Fibroblast of the conjunctiva (primary cell): ENCODE results near the gene USP25.

Experiments used
- DNase-seq: peaks from one replicate; pipeline ENCODE4 v3.0.0-alpha.2; 2010; ENCODE audit warnings: low read depth

USP25 gene

DNA sequence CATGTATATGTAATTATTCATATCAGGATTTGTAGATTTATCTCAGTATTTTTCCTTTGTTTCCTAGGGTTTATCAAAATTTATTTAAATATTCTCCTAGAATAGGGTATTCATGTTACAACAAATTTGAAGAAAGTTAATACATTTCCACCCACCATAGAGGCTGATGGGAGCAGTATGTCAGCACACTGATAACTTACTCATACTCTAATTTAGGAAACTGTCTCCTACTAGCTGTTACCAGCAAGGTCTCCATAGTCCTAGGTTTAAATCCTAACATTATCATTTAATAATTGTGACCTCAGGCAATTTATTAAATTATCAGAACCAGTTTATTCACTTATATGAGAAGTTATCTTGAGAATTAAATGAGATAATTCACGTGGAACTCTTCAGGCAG, 127.0 kb downstream of the USP25 start:
- DNase-seq = no peak

DNA sequence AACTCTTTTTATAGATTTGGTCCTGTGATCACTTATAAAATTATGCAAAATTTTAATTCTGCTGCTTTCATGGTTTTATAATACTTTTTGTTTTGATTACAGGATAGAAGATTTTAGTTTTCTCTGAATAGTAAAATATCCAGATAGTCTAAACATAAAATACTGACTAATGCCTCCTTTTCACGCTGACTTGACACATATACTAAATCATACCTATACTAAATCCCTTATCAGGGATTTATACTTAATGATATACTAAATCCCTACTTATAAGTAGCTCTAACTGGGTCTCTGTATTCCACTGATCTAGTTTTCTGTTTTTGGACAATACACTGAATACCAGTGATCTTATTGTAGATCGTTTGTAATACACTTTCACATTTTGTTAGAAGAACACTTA, 128.0 kb downstream of the USP25 start:
- no peak for DNase-seq

DNA sequence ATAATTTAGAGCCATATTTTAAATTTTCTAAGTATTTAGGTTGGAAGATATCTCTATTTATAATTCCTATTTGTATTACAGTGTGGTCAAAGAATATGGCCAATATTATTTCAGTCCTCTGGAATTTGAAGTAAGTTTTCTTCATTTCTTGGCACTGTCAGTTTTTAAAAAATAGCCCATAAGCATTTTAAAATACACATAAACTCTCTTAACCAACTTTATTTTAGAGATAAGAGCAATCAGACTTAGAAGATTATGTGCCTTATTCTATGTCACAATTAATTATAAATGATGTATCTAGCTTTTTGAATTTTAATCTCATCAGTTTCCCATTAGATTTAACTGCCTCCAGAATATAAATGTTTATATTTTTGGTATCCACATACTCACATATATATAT, 130.8 kb downstream of the USP25 start:
- DNase-seq = no peak

DNA sequence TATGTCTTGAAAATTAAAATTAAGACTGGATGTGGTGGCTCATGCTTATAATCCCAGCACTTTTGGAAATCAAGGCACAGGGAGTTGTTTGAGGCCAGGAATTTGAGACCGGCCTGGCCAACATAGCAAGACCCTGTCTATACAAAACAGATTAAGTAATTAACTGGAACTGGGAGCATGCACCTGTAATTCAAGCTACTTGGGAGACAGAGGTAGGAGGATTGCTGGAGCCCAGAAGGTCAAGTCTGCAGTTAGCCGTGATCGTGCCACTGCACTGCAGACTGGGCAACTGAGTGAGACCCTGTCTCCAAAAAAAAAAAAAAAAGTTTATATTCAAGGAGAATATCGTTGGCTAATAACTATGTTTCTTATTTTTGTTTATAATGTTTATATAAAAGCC, 139.2 kb downstream of the USP25 start:
- DNase-seq = no peak

DNA sequence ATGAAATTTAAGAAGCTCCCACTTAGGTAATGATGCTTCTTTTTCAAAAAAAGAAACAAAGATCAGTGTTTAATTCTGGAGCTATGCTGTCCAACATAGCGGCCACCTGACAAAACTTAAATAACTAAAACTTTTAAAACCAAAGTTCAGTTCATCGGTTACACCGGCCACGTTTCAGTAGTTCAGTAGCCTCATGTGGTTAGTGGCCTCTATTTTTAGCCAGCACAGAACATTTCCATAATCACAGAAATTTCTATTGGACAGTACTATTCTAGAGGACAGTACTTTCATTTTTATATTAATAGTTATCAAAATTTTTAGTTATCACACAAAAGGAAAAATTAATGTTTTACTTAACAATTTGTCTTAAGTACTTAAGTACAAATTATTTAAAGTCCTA, 141.0 kb downstream of the USP25 start:
- no peak for DNase-seq

DNA sequence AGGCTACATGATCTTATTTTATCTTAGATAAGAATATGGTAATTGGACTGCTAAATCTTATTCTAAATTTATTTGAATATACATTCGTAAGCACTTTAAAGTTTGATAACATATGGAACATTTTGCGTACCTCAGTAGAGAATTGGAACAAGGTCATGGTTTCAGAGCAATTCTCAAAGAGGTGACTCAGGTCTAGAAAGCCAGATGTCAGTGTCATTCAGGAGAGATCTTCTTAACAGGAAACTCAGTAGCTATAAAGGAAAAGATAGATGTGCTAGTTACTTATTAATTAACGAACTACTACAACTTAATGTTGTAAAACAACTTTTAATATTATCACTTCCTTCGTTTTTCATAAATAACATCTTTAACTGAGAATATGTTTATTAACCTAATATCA, 142.5 kb downstream of the USP25 start:
- DNase-seq = no peak

DNA sequence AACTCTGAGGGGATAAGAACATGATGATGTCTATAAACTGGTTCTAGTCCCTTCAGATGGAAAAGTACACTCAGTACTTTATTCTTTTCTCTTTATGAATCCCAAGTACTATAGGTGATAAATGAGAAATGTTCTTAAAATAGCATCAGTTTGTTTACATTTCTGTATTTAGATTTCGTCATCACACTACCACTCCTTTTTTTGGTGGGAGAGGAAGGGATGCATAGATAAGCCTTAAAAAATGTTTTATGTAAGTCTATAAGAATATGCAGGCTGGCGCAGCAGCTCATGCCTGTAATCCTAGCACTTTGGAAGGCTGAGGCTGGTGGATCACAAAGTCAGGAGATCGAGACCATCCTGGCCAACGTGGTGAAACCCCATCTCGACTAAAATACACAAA, 144.8 kb downstream of the USP25 start:
- no peak for DNase-seq

DNA sequence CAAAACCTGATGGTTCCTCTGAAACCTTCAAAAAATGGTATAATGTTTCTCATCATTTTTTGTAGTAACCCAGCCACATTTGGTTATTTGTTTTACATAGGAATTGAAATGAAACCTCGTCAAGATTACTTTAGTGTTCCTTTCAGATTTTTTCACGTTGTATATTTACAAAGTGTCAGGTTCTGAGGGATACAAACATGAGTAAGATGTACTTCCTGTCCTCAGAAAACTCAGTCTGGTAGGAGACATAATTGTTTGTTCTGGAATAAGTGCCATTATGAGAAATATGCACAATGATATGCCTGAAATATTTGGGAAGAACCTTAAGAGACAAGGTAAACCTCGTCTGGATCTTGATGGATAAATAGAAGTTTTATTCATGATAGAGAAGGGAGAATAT, 145.5 kb downstream of the USP25 start:
- DNase-seq = no peak

DNA sequence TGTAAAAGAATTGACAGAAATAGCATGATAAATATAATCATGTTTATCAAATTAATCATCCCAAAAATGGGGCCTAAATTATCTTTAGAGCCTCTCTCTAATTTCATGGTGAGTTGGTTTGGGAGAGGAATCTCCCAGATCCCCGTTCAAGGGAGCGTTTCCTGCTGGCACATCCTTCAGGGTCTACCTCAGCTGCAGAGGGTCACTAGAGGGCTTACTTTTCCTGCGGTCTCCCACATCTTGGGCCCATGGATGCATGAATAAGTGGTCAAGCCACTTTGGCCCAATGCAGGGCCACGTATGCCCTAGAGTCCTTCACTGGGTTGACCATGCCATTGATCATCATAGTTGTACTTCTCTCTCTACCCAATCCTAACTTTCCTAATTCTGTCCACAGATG, 164.1 kb downstream of the USP25 start:
- no peak for DNase-seq

DNA sequence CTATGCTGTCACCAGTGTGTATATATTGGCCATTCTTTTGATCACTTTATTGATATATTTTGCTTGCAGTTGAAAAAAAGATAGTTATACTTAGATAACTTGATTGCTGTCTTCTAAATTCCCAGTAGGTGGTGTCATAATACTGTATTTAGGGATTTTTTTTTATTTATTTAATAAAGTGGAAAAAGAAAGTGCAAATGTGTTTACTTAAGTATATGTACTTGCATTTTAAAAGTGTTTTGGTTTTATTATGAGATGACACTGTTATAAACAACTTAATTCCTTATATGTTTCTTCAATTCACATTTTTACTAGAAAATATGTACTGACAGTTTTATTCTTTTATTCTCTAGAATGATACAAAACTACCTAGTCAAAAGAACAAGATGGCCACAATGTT, 164.8 kb downstream of the USP25 start:
- no peak for DNase-seq

DNA sequence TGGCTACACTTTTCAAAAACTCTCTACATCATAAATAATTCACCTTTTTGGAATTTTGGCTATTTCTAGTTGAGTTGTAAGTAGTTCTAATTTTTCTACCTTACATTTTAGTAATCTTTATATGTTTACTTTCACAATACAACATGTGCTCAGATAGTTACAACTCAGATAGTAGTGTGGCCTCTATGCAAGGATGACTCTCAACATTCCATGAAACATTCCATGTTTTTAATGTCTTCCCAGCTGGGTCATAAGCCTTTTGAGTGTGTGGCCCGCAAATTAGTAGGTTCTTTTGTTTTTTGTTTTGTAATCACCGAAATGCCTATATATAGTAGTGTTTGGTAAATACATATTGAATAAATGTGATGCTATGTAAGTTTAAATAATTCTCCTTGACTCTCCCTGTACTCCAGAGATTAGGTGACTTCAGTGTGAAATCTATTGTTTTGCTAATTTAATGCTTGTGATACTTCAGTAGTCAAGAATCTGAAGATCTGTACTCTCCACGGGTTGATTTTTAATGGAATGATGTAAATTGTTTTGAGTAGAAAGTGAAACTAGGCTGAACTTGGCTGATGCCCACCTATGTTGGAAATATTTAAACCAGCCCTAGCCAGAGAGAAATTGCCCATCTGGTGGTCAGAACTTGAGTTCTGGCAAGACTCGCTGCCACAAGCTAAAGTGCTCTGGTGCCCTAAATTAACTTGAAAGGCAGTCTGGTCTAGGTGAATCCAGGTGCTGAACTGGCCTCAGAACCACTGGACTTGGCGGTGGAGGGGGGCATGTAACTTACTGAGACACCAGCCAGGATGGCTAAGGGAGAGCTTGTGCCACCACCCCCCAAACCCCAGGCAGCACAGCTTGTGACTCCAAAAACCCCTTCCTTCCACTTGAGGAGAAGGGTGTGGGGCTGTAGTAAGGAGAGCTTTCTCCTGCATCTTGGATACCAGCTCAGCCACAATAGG, 165.6 kb downstream of the USP25 start:
- DNase-seq = no peak

DNA sequence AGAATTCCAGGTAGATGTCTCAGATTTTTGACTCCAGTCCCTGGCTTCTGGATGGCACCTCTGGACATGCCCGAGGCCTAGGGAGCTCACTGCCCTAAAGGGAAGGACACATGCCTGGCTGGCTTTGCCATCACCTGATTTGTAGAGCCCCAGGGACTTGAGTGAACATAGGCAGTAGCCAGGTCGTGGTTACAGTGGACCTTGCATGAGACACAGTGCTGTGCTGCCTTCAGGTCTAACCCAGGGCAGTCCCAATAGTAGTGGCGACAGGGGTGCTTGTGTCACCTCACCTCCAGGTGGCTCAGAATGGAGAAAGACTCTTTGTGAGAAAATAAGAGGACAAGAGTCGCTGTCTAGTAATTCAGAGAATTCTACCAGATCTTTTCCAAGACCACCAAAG, 166.7 kb downstream of the USP25 start:
- no peak for DNase-seq

DNA sequence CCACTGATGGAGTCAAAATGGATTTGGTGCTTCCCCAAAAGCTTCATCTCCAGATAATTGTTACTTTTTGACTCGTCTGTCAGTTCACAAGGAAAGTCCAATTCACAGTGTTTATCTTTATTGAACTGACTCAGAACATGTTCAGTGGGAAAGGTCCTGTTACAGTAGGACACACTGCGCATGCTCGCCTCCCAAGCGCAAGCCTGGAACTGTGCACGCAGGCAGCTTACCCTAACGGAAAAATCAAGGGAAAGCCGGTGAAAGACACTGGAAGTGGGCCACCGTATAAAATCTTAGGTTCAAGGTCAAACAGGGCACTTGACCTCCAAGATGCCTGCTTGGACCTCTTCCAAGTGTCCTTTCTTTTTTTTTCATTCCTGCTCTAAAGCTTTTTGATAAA, 174.6 kb downstream of the USP25 start:
- DNase-seq = no peak

DNA sequence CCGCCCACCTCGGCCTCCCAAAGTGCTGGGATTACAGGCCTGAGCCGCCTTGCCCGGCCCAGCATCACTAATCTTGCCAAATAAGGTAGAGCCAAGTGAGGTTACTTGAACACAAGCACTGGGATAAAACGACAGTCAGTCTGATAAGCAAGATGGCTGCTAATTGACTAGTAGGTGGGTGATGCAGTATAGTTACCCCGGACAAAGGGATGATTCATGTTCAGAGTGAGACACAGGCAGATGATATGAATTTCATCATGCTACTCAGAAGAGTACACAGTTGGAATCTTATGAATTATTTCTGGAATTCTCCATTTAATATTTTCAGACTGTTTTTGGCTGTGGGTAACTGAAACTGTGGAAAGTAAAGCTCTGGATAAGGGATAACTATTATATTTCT, 178.4 kb downstream of the USP25 start:
- DNase-seq = peak; percentile 14

DNA sequence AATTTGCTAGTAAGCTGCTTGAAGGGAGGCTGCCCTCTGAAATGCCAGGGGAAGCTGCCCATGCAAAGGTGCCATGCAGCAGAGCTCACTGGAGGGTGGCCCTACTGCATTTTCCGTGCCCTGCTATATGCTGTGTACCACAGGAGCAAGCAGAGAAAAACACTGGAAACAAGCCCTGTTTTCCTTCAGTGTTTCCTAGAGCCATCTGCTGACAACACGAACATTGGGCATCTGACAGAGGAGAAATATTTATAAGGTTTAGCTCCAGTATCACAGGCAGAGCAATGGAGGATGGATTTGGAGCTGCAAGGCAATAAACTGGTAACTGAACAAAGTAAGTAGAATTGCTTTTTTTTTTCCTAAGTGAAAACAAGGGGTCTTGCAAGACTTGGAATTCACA, 198.4 kb downstream of the USP25 start:
- no peak for DNase-seq

DNA sequence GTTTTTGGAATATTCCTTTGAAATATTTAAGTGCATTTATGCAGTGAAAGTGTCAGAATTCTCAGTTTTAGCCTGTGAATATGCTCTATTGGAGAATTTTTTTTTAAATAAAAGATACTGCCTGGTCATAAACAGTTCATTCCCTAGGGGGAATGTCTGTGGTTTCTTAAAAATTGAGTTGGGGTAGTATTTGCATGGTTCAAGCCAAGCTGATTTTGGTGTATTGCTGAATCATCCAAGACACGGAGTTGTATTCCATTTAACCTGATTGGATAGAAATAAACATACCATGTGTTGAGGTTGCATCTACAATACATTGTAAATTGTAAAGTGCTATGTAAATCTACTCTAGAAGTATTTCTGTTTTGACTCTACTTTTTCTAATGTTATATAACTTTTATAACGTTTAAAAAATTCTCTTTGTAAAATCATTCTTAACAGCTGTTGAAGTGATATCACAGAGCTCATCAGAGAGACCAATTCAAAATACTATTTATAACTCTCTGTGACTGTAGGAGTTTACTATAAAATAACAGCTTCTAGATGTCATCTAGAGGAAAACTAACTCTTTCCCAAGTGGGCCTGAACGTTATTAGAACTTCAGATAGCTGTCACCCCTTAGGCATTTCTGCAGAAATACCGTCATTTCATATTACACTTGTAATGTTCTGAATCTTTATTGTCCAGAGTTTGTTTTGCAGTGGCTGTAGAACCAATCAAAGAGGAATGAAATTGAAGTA, 199.1 kb downstream of the USP25 start:
- no peak for DNase-seq

DNA sequence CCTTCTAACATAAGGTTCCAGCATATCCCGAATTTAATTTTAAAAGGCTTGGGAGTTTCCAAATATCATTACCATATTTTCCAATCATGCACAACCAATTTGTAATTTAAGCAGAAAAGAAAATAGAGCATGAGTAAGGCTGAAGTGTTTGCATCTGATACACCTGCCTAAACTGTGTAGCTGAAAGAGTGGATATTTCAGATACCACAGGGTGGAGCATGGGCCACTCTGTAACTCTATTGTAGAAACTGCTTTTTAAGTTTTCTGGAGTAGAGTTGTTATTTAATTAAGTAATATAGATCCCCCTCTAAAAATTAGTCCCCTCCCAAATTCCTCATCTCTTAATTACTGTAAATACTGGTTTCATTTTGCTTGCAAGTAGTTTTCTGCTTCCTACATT, 199.8 kb downstream of the USP25 start:
- DNase-seq = no peak
